ENCODE measurements around the gene GSTO2.

Gene GSTO2

GRCh38 chr10:104308439-104308903 lies 39.5 kb downstream of the GSTO2 start:
- no peak for DNase-seq (ENCODE audit: low read depth in 2 of 2)

GRCh38 chr10:104309980-104310978 lies 41.3 kb downstream of the GSTO2 start:
- DNase-seq (ENCODE audit: low read depth in 2 of 2) = no peak

- no peak for DNase-seq (ENCODE audit: low read depth in 2 of 2)
Measured at GRCh38 chr10:104311184-104311720, 42.3 kb downstream of the GSTO2 start.

- no peak for DNase-seq (ENCODE audit: low read depth in 2 of 2)
Measured at GRCh38 chr10:104314591-104315485, 45.9 kb downstream of the GSTO2 start.

- DNase-seq (ENCODE audit: low read depth in 2 of 2) = no peak
Measured at GRCh38 chr10:104315486-104315921, 46.5 kb downstream of the GSTO2 start.

- no peak for DNase-seq (ENCODE audit: low read depth in 2 of 2)
Measured at GRCh38 chr10:104316321-104317099, 47.5 kb downstream of the GSTO2 start.

- DNase-seq (ENCODE audit: low read depth in 2 of 2) = no peak
Measured at GRCh38 chr10:104317269-104317710, 48.3 kb downstream of the GSTO2 start.

GRCh38 chr10:104317726-104318299 lies 48.8 kb downstream of the GSTO2 start:
- no peak for DNase-seq (ENCODE audit: low read depth in 2 of 2)

- no peak for DNase-seq (ENCODE audit: low read depth in 2 of 2)
Measured at GRCh38 chr10:104318326-104318725, 49.3 kb downstream of the GSTO2 start.

GRCh38 chr10:104318810-104319741 lies 50.1 kb downstream of the GSTO2 start:
- DNase-seq (ENCODE audit: low read depth in 2 of 2) = no peak

GRCh38 chr10:104321226-104321625 lies 52.2 kb downstream of the GSTO2 start:
- no peak for DNase-seq (ENCODE audit: low read depth in 2 of 2)

GRCh38 chr10:104321725-104322415 lies 52.9 kb downstream of the GSTO2 start:
- no peak for DNase-seq (ENCODE audit: low read depth in 2 of 2)

- no peak for DNase-seq (ENCODE audit: low read depth in 2 of 2)
Measured at GRCh38 chr10:104322416-104322782, 53.4 kb downstream of the GSTO2 start.

GRCh38 chr10:104323085-104323484 lies 54.1 kb downstream of the GSTO2 start:
- DNase-seq (ENCODE audit: low read depth in 2 of 2) = no peak

GRCh38 chr10:104323760-104324201 lies 54.8 kb downstream of the GSTO2 start:
- no peak for DNase-seq (ENCODE audit: low read depth in 2 of 2)

- DNase-seq (ENCODE audit: low read depth in 2 of 2) = no peak
Measured at GRCh38 chr10:104324221-104324686, 55.3 kb downstream of the GSTO2 start.

- DNase-seq (ENCODE audit: low read depth in 2 of 2) = no peak
Measured at GRCh38 chr10:104324931-104325330, 55.9 kb downstream of the GSTO2 start.

Measured in stimulated activated CD8-positive, alpha-beta memory T cell treated with anti-CD3 and anti-CD28 coated beads, Interleukin-7, amount 100 ng/mL, for 1 hour (primary cell).